ENCODE measurements around the gene C10orf71.

C10orf71 gene

DNA sequence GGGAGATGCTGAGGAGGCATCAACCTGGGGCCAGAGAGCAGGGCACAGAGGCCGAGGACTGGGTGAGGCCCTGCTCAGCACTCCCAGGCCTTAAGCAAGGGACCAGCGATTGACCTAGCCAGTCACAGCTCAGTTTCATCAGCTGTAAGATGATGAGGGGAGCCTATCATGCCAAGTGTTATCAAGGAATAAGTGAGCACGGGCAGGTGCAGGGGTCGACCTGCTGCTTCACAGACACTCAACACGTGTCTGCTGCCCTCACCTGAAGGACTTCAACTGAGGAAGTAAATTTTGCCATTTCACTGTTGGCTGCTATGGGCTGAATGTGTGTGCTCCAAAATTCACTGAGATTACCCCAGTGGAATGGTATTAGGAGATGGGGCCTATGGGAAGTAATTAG is 9.9 kb downstream of the C10orf71 start:
- FAIRE-seq (no peak), DNase-seq (ENCODE audit: insufficient read length, low spot score) (no peak)
- TF ChIP-seq, protein P1, sequence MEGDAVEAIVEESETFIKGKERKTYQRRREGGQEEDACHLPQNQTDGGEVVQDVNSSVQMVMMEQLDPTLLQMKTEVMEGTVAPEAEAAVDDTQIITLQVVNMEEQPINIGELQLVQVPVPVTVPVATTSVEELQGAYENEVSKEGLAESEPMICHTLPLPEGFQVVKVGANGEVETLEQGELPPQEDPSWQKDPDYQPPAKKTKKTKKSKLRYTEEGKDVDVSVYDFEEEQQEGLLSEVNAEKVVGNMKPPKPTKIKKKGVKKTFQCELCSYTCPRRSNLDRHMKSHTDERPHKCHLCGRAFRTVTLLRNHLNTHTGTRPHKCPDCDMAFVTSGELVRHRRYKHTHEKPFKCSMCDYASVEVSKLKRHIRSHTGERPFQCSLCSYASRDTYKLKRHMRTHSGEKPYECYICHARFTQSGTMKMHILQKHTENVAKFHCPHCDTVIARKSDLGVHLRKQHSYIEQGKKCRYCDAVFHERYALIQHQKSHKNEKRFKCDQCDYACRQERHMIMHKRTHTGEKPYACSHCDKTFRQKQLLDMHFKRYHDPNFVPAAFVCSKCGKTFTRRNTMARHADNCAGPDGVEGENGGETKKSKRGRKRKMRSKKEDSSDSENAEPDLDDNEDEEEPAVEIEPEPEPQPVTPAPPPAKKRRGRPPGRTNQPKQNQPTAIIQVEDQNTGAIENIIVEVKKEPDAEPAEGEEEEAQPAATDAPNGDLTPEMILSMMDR (IDR thresholded peaks at IDR 0.05; ENCODE audit: insufficient read depth, missing control alignments): no peak

DNA sequence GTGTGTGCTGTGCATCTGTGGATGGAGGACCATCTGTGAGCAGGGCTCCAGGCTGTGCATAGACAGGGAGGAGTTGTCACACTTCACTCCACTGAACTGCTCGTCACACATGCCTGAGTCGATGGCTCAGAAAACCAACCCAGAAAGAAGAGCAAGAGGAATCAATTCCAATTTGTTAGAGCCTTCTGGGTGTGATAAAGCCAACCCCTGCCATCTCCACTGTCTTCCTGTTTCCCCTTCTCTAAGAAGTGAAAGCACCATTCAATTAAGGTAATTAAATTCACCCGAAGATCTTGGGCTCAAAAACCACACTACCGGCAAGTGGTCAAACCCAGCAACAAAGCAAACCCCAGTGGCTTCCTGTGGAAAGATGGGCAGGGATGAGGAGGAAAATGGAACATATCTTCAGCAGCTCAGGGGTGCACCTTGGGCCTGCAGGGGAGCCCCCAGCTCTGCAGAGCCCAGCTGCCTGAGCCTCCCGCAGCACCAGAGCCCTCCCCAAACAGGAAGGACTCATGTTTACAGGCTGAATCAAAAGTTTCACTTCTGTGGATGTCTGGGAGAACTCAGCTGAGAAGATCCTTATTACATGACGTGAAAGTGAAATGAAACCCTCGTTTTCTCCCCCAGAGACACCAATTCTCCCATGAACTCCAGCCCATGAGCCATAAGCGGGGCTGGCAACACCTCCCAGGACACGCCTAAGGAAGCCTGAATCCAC is 10.9 kb downstream of the C10orf71 start:
- FAIRE-seq (no peak), DNase-seq (ENCODE audit: insufficient read length, low spot score) (no peak)
- TF ChIP-seq, protein P1 (IDR thresholded peaks at IDR 0.05; ENCODE audit: insufficient read depth, missing control alignments): no peak

DNA sequence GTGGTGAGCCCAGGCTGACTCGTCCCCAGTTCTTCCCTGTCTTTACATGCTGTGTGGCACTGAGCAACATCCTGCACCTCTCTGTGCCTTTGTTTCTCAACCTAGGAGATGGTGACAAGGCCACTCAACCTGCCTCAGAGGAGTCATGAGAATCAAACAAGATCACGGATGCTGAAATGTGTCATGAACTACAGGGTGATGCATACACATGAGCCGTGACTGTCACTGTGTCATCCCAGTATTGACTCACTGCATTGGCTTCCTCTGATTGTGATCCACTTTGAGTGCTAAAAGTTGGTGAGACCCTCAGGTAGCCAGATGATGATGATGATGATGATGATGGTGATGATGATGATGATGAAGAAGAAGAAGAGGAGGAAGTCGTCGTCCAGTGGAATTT is 11.5 kb downstream of the C10orf71 start:
- TF ChIP-seq, protein P1 (IDR thresholded peaks at IDR 0.05; ENCODE audit: insufficient read depth, missing control alignments): no peak
- DNase-seq (ENCODE audit: insufficient read length, low spot score) (no peak), FAIRE-seq (no peak)

DNA sequence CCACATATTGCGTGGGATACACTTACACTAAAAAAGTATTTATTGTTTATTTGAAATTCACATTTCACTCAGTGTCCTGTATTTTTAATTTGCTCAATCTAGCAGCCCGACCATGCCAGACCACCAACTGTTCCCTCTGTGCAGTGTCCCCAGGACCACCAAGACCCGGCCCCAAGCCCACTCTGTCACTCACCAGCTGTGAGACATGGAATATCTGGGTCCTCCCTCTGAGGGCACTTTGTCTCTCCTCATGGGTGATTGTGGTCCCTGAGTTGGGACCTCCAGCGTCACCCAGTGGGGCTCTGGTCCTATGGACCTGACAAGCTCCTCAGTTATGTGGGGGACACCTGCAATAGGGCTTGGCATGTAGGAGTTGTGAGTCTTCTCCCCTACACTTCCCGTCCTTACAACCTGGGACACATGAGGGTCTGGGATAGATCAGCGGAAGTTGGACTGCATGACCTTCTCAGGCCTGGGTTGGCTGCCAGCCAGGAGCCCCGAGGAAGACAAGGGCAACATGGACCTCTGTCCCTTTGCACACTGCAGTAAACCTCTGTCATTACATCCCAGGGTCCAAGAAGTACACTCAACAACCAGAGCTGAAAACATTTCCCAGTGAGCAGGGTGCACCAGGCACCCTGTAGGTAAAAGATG is 12.1 kb downstream of the C10orf71 start:
- DNase-seq (ENCODE audit: insufficient read length, low spot score) (no peak), FAIRE-seq (no peak)
- TF ChIP-seq, protein P1 (IDR thresholded peaks at IDR 0.05; ENCODE audit: insufficient read depth, missing control alignments): no peak

DNA sequence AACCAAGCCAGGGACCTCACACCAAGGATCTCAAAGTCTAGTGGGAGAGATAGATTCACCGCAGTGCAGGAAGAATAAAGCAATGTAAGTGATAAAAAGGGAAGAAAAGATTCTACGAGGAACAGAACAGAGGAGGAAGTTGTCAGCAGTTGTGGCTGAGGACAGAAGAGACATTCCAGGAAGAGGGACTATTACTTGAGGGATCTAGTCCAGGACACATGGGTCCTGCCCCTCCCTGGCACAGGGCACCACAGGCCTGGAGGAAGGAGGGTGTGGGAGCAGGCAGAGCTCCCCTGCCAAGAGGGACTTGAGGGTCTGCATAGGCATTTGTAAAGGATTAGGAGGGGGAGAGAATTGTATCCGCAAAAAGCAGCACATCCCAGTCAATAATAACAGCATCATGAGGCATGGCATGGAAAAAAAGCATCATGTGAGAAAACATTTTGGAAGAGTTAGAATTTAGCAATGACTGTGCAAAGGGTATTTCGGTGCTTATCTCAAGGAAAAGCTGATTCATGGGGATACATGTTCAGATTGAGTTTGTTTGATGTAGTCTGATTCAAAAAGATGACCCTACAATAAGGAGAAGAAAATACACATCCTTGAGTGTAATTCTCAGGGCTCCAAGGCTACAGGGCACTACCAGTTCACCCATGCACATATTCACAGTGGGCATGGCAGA is 12.7 kb downstream of the C10orf71 start:
- TF ChIP-seq, protein P1 (IDR thresholded peaks at IDR 0.05; ENCODE audit: insufficient read depth, missing control alignments): no peak
- FAIRE-seq (no peak), DNase-seq (ENCODE audit: insufficient read length, low spot score) (no peak)

DNA sequence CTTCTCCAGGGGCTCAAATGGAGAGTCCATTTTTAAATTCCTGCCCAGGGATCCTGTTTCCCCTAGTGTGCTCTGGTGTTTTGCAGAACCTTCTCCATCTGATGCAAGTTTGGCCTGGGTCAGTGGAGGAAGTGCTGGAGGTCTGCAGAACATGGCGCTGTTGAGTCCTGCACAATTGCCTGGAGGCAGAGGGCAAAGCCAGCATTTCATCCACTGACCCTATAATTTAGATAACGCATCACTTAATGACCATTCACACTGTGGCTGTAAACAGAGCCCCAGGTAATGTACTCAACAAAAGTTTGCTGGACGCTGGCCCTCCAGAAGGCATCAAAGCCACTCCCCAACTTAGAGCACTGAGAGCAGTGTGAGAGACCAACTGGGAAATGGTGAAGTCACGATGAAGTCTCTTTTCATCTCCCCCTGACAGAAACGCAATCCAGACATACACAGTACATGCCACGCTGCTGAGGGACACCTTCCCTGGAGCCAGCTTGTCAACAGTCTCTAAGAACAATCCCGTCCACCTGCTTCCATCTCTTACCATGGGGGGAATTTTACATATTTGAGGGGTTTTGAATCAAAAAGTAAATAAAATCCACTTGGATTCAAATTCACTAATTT is 13.4 kb downstream of the C10orf71 start:
- TF ChIP-seq, protein P1 (IDR thresholded peaks at IDR 0.05; ENCODE audit: insufficient read depth, missing control alignments): no peak
- FAIRE-seq: no peak

More for the DNA sequence above, 13.4 kb downstream of the C10orf71 start:
- no peak for DNase-seq (ENCODE audit: insufficient read length, low spot score)

Measured in D721Med (cell line).